ENCODE data around the gene ALDOA.

ALDOA gene

DNA sequence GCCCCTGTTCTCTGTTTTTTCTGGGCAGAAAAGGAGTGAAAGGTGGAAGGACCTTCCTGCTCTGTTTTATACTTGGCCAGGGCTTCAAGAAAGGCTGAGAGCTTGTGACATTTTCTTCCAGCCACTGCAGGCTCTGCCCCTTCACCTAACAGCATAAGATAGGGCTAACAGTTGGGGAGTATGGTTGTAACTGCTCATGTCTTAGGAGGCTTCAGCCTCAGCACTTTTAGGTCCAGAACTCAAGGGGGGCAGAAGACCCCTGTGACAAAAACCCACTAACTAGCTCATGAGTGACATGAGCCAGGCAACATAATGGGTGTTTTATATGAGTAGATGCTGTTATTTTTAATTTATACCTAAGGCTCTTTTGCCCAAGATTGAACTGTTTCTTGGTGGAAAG lies 4.9 kb downstream of the ALDOA start:
- DNase-seq = no peak

DNA sequence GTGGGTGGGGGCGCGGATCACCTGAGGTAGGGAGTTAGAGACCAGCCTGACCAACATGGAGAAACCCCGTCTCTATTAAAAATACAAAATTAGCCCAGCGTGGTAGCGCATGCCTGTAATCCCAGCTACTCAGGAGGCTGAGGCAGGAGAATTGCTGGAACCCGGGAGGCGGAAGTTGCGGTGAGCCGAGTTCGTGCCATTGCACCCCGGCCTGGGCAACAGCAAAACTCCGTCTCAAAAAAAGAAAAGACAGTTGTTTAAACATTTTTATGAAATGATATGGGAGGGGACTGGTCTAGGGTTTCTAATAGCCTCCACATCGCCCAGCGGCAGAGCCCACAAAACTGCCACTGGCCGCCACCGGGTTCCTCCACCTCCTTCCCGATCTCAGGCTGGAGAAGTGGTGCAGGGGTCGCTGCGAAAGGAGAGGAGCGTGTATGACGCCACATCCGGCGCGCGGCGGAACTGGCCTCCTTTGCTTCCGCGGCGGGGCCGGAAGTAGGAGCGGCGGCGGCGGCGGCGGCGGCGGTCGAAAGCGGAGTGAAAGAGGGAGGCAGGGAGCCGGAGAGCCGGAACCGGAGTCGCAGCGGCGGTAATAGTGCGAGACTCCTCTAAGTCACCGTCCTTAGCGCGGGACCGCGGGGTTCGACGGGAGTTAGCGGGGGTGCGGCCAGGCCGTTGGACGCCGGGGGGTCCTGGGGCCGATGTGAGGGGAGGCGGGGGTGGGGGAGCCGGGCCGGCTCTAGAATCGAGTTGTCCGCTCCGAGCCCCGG lies 10.1 kb downstream of the ALDOA start, which contains the start of gene PPP4C:
PPP4C (plus strand) TSS at position 492 of the 773 bp plus-strand sequence. CDS start 384 bp downstream, outside the sequence.
- DNase-seq = peak; percentile 90

DNA sequence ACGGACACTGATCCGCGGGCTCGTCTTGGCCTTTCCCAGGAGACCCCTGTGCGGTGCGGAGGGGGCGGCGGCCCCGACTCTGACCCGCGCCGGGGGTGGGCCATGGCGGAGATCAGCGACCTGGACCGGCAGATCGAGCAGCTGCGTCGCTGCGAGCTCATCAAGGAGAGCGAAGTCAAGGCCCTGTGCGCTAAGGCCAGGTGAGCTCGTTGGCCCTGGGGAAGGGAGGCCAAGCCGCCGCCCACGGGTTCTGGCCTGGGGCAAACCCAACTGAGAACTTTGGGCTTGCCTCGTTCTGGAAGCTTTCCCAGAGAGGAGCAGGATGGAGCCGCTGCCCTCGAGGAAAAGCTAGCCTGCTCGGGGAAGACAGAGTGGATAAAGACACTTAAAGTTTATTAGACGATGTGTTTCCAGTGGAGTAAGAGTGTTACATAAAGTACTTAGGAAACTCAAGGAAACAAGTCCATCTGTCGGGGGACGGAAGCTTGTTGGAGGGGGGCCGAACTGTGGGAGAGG lies 10.8 kb downstream of the ALDOA start:
- peak; percentile 22 for DNase-seq

DNA sequence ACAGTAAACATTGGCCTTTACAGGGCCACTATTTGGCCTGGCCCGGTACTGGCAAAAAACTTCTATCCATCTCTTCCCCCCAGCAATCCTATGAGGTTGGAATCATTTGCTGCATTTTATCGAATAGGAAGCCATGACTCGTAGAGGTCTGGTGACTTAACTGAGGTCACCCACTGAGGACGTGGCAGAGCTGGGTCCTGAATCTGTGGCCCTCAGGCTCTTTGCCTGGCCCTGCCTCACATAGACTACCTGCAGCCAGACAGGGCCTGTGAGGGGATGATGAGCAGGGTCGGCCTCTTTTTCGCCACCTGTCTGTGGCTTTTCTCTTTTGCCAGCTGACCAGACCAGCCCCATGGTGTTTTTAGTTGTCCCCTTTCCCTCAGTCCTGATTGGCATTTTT lies 12.1 kb downstream of the ALDOA start:
- DNase-seq = no peak

DNA sequence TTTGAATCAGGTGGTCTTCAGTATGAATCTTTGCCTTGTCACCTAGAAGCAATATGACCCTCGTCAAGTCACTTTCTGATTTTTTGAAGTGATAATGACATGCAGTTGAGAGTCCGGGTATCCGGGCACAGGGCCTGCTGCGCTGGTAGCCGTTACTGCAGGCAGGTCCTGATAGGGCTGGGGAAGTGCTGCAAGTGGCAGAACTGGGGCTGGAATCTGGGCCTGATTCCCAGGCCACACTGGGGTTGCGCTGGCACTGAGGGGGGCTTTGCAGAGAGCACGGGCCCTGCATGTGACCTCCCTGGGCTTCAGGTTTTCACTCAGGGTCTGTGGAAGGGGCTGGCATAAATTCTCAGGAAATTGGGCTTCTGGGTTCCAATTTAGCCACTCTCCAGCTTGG lies 13.2 kb downstream of the ALDOA start:
- no peak for DNase-seq

DNA sequence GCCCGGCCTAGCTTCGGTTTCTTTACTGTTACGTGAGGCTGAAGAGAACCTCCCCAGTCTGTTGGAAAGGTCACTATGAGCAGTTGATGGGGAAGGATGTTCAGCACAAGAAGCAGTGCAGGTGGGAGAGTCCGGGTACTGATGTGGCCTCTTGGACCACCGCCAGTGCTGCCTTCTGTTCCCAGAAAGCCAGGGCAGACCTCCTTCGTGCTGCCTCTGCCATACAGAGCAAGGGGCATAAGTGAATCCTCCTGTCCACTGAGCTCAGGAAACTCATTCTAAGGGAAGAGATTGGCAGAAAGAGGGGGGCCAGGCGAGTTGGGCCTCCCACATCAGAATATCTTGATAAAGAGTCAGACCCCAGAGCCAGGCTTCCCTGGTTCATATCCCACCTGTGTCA lies 13.9 kb downstream of the ALDOA start:
- no peak for DNase-seq

DNA sequence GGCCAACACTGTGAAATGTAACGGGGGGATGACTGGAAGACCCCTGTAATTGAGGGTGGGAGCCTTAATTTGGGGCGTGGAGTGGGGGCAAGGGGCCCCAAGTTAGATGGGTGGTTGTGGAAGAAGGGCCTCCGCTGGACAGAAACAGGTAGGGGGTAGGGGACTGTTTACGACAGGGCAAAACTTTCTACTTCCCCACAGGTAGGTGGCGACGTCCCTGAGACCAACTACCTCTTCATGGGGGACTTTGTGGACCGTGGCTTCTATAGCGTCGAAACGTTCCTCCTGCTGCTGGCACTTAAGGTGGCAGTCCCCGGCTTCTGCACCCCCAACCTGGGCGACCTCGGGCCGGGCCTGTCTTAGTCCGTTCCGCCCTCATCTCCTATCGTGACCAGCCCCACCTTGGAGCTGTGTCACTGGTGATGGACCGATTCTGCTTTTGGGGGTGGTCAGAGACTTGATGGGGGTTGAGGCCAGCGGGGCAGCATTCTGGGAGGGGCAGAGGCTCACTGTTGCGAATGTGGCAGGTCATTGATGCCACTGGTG lies 17.1 kb downstream of the ALDOA start:
- no peak for DNase-seq

DNA sequence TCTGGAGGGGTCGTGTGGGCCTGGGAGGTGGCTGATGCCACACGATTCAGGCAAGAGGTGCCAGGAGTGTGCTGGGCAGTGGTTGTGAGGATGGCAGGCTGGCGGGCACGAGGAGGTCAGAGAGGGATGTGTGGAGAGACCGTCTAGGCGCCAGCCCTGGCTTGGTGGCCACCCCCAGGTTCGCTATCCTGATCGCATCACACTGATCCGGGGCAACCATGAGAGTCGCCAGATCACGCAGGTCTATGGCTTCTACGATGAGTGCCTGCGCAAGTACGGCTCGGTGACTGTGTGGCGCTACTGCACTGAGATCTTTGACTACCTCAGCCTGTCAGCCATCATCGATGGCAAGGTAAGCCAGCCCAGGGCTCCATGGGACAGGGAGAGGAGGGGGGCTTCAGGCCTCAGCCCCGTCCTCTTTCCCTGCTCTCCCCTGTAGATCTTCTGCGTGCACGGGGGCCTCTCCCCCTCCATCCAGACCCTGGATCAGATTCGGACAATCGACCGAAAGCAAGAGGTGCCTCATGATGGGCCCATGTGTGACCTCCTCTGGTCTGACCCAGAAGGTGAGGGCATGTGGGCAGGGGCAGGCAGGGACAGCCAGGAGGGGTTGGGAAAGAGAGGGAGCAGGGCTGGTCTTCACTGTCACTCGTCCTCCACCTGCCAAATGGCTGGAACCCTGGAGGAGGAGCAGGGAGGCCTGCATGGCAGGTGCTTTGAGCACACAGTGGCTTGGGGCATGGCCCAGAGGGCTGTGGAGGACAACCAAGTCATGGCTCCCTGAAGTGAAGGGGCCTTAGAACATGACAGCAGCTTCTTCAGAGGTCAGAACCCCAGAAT lies 17.9 kb downstream of the ALDOA start:
- no peak for DNase-seq

DNA sequence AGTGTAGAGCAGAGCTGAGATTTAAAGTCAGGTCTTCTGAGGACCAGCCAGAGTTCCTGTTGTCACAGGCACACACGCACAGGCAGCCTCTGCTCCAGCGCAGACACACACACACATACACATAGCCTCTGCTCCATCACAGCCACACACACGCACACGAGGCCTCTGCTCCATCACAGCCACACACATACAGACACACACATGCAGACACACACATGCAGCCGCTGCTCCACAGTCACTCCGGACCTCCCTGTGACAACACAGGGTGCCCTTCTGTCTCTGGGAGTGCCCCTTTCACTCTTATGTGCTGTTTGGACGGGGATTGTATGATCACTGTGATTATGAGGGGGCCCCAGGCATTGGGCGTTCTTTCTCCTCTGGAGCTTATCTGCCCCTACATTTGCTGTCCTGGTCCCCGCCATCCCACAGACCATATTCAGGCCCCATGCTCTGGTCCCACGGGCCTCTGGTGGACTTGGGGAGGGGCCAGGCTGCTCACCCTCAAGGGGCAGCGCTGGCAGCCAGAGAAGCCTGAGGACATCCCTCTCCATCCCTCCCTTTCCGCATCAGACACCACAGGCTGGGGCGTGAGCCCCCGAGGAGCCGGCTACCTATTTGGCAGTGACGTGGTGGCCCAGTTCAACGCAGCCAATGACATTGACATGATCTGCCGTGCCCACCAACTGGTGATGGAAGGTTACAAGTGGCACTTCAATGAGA lies 18.7 kb downstream of the ALDOA start:
- DNase-seq = no peak

DNA sequence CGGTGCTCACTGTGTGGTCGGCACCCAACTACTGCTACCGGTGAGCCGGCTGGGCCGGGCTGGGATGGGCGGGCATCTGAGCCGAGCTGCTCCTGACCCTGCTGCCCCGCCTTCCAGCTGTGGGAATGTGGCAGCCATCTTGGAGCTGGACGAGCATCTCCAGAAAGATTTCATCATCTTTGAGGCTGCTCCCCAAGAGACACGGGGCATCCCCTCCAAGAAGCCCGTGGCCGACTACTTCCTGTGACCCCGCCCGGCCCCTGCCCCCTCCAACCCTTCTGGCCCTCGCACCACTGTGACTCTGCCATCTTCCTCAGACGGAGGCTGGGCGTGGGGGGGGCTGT lies 19.2 kb downstream of the ALDOA start:
- DNase-seq = no peak

DNA sequence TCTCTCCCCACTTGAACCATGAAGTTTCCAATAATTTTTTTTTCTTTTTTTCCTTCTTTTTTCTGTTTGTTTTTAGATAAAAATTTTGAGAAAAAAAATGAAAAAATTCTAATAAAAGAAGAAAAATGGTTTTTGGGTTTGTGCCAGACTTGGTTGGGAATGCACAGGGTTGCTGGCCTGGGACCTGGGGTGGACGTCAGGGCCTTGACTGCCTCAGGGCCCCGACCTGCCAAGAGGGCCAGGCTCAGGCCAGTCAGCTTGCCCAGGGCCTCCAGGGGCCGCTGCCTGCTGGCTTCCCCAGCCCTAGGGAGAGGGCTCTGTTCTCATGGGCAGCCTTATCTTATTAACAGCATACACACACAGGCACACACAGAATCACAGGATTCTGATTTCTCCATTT lies 19.7 kb downstream of the ALDOA start:
- no peak for DNase-seq

DNA sequence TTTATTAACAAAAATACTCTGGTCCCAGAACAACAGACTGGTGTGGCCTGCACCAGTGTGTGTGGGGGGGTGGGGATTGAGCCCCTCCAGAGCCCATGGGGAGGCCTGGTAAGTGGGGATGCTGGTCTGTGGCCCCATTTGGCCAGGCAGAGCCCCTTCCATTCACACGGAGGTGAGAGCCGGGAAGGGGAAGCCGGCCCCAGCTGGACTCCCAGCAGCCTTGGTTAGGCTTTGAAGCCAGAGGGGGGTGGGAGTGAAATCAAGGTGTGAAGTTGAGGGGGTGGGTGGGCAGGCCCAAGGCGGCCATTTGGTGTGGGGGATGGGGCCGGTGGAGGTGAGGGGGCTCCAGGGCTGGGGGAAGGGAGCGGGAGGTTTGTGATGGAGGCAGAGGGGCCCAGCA lies 20.3 kb downstream of the ALDOA start:
- no peak for DNase-seq

DNA sequence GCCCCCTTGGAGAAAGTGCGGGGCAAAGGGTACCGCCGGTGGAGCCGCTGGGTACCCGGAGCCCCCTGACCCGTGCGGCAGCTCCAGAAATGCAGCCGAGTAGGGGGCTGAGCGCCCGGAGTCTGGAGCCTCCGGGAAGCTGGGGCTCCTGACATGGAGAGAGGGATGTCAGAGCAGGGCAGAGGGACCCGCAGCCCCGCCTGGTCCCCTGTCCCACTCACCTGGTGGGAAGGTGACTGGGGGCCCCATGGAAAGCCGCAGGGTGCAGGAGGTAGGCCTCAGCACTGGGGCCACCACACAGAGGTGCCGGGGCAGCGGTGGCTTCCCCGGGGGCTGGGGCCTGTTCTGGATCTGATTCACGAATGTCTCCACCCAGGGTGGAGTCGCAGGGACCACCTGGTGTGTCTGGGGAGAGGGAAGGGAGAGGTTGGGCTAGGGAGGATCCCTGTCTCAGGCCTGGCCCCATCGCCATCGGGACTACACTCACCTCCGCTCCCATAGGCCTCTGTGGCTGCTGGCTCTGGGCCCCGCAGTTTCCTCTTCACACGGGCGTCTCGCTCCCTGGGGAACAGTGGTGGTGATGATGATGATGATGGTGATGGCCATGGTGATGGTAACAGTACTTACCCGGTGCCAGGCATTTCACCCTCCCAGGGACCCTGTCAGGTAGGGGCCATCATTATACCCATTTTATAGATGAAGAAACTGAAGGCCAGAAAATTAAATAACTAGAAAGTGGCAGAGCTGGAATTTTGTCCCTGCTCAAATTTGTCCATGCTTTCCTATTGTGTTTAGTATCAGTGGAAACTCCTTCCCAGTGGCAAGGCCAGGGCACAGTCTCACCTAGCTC lies 21.0 kb downstream of the ALDOA start:
- DNase-seq = no peak

DNA sequence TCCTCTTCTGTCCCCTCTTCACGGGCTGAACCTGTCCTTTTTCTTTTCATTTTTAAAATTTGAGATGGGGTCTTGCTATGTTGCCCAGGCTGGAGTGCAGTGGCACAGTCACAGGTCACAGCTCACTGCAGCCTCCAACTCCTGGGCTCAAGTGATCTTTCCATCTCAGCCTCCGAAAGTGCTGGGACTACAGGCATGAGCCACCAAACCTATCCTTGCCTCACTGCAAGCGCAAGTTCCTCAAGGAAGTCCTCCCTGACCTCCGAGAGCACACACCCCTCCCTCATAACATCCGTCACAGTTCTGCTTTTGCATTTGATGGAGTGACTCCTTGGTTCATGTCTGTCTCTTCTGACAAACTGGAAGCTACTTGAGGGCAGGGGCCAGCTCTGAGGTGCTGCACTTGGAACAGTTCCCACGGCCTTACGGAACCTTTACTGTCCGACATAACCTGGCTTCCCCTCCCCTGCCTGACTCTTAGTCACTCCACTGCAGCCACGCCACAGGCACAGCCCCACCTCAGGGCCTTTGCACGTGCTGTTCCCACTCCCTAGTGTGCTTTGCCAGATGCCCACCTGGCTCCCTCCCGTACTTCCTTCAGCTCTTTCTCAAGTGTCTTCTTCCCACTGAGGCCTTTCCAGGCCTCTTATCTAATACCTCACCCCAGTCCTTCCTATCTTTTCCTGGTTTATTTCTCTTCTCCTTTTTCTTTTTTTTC lies 21.8 kb downstream of the ALDOA start:
- no peak for DNase-seq

DNA sequence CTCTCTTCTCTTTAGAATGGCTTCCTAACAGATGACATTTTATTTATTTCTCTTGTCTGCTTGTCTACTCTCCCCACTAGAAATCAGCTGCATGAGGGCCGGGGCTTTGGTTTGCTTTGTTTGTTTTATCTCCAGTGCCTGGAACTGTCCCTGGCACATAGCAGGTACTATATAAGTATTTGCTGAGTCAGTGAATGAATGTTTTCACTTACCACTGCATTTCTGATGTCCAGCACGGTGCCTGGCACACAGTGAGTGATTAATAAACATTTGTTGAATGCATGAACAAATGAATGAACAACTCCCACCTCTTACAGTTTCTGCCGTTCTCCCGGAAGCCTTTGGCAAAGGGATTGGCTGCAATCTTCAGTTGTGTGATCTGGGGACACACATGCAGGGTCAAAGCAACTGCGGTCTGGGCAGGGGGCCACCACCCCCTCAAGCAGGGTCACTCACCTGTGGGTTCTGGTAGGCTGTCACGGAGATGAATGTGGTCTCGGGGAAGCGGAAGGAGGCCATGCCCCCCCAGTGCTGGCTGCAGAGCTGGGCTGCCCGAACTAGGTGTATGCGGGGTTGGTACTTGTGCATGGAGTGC lies 22.8 kb downstream of the ALDOA start:
- no peak for DNase-seq

DNA sequence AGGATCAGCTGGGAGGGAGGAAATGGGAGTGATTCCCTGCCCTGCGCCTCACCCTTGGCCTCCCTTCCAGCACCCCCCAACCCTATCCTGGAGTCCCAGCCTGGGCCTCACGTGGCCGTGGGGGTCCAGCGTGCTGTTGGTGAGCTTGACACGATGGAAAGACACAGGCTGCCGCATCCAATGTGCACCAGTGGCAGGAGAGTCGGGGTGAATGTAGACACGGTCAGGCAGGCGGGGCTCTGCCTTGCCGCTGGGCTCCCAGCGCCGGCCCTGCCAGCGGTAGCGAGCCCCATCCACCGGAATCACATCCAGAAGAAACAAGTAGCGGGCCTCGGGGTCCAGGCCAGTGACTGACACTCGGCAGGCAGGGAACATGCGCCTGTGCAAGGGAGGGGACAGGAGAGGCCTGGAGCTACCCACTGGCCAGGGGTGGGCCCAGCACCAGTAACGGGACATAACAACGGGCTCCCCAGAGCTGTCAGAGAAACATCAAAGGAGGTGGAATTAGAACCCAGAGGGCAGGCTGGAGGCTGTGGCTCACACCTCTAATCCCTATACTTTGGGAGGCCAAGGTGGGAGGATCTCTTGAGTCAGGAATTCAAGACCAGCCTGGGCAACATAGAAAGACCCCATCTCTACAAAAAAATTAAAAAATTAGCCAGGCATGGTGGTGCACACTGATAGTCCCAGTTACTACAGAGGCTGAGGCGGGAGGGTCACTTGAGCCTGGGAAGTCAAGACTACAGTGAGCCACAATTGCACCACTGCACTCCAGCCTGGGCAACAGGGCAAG lies 23.5 kb downstream of the ALDOA start:
- DNase-seq = no peak

DNA sequence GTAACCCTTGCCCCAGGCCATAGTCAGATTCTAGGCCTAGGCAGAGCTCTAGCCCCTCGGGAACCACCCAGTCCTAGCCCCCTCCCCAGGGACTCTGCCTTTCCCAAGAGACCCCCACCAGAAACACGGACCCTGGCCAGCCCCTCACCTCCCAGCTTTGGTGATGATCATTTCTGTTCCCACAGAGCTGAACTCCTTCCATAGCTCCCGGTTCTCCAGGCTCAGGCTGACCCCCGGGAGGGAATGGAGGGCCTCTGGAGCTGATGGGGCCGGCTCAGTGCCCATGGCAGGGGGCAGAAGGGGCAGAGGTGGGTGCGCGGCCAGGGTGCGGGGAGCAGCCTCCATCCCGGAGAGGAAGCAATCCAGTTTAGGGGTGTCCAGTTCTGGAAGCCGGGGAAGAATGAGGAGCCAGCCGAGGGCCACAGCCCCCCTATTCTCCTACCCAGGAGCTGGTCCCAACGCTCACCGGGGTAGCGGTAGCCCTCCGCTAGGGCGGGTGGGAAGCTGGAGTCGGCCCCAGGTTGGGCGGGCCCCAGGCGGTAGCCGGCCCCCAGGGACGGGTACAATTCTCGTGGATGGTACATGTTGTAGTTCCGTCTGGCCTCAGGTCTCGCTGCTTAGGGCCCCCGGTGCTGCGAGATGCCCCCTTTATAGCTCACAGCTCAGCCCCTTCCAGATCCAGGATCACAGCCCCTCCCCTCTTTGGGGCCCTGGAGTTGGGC lies 25.2 kb downstream of the ALDOA start:
- no peak for DNase-seq

DNA sequence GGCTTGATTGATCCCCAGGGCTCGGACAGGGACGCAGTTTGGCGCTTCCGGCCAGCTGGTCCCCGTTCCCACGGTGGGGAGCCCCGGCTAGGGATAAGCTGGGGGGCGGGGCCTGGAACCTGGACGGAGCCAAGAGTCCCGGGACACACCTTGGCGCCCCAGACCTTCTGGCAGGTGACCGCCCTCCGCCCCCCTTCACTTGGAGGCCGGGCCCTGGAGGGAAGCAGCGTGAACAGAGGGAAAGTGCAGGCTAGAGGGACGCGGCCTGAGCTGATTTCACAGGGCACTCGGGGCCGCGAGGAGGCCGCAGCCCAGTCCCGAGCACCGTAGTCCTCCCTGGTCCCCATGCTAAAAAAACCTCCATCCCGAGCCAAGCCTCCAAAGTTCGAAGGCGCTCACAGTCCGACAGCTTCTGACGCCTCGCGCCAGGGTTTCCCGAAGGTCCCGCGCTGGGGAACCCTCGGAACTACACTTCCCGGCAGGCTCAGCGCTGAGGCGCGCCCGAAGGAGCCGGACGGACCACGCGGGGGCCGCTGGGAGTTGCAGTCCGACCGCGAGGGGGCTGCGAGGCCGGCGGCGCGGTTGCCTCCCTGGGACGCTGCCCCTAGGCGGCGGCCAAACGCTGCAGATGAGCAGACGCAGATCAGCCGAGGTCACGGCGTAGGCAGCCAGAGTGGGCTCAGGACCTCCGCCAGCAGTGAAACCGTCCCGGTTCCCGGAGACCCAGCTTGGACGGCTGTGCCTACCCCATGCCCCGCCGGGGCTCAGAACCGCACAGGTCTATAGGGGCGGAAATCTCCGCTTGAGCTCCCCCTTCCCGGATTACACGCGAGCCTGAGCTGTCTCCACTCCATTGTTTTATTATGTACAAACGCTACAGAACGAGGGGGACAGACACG lies 26.2 kb downstream of the ALDOA start, which contains the start of gene TBX6:
TBX6 (minus strand) TSS at position 451 of the 899 bp plus-strand sequence. CDS start 731 bp downstream, outside the sequence.
- DNase-seq = peak; percentile 93

Data from activated naive CD4-positive, alpha-beta T cell treated with Interleukin-2 at 50 U/mL for 16 hours (primary cell).